ENCODE measurements around the gene ZNF593. TPM values are rescaled to one million over a fixed set of nuclear protein-coding genes. Genes with fewer than 3 reads are reported as not detected.

The ZNF593 gene
- polyA plus RNA-seq, 1 donor (not counting 4 experiments of a cell fraction or from before 2014, with no cell fraction given): 26.0 TPM

GRCh38 chr1:26161415-26162219 is 8.1 kb upstream of the ZNF593 start:
- no peaks in the 10 kb centered on the region for H4K20me1 ChIP-seq (ENCODE audit: control insufficient read depth, extremely low read depth, insufficient read depth, low read length)
- peak overlapping the region; percentile 82 for H3K4me2 ChIP-seq (ENCODE audit: control insufficient read depth, extremely low read depth, insufficient read depth, low read depth, low read length)
- no peaks in the 10 kb centered on the region for H3K9me1 ChIP-seq (ENCODE audit: control insufficient read depth, extremely low read depth, insufficient read depth, low read length)
- FAIRE-seq (no peak), DNase-seq (ENCODE audit: low read depth, low spot score) (no peak)
- TF ChIP-seq, protein P1, sequence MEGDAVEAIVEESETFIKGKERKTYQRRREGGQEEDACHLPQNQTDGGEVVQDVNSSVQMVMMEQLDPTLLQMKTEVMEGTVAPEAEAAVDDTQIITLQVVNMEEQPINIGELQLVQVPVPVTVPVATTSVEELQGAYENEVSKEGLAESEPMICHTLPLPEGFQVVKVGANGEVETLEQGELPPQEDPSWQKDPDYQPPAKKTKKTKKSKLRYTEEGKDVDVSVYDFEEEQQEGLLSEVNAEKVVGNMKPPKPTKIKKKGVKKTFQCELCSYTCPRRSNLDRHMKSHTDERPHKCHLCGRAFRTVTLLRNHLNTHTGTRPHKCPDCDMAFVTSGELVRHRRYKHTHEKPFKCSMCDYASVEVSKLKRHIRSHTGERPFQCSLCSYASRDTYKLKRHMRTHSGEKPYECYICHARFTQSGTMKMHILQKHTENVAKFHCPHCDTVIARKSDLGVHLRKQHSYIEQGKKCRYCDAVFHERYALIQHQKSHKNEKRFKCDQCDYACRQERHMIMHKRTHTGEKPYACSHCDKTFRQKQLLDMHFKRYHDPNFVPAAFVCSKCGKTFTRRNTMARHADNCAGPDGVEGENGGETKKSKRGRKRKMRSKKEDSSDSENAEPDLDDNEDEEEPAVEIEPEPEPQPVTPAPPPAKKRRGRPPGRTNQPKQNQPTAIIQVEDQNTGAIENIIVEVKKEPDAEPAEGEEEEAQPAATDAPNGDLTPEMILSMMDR (optimal IDR thresholded peaks at IDR 0.05 in 1 of 3, IDR thresholded peaks at IDR 0.05 in 1 of 3, conservative IDR thresholded peaks at IDR 0.05 in 1 of 3; ENCODE audit: extremely low read depth in 1 of 3, insufficient read depth in 2 of 3, low read length in 3 of 3): peak in 2 of 3 experiments; percentile 10 to 61
- no peak for TF ChIP-seq EZH2 (IDR thresholded peaks at IDR 0.05; ENCODE audit: low read length)
- H3K27ac ChIP-seq (ENCODE audit: control insufficient read depth, insufficient read depth, low read length): no peak overlapping the region
- H3K4me3 ChIP-seq (ENCODE audit: control insufficient read depth in 2 of 3, extremely low read depth in 1 of 3, insufficient read depth in 2 of 3, low read depth in 1 of 3, low read length in 3 of 3): peak overlapping the region; percentile 7 to 62 (median 42)
- H3K4me1 ChIP-seq (ENCODE audit: control insufficient read depth, extremely low read depth, insufficient read depth, low read length): peaks cover 18% of the 10 kb centered on the region
- H3K9ac ChIP-seq (ENCODE audit: control insufficient read depth, extremely low read depth, insufficient read depth, low read length): peak overlapping the region; percentile 37
- H3K27me3 ChIP-seq (ENCODE audit: control insufficient read depth, extremely low read depth, insufficient read depth, low read length): peaks cover 13% of the 10 kb centered on the region
- dilution Hi-C loops (cut with MboI; ENCODE audit: extremely low pct_ligation_motif_present, low sequenced_read_pairs): no loop called here
- peak overlapping the region; percentile 56 for H2AFZ ChIP-seq (ENCODE audit: control insufficient read depth, low read length)
- H3K9me3 ChIP-seq (ENCODE audit: control insufficient read depth, low read depth, low read length): no peaks in the 10 kb centered on the region
- H3K79me2 ChIP-seq (ENCODE audit: control insufficient read depth, insufficient read depth, low read length): no peaks in the 10 kb centered on the region
- H3K36me3 ChIP-seq (ENCODE audit: control insufficient read depth in 2 of 2, extremely low read depth in 1 of 2, insufficient read depth in 2 of 2, low read length in 2 of 2): no peaks in the 10 kb centered on the region

DNA sequence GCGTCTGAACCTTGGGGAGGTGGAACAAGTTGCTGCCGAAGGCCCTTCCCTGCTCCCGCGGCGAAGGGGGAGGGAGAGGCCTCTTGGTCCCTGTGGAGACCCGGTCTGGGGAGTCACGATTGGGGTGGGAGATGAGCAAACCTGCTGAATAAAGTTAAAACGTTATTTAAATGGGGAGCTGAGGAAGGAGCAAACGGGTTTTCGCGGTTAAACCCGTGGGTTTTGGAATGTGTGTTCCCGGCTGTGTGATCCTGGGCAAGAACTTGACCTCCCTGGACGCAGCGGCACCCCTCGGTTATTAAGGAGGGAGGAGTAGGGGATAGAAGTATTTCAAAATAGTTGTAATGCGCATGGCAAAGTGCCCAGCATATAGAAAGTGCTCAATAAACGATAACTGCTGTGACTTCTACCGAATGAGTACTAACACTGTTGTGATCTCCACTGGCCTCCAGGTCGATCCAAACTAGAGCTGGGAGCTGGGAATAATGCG is 7.4 kb upstream of the ZNF593 start:
- H3K79me2 ChIP-seq (ENCODE audit: control insufficient read depth, insufficient read depth, low read length): no peaks in the 10 kb centered on the region
- H3K4me2 ChIP-seq (ENCODE audit: control insufficient read depth, extremely low read depth, insufficient read depth, low read depth, low read length): peak overlapping the region; percentile 82
- no peaks in the 10 kb centered on the region for H4K20me1 ChIP-seq (ENCODE audit: control insufficient read depth, extremely low read depth, insufficient read depth, low read length)
- peak overlapping the region; percentile 51 for H2AFZ ChIP-seq (ENCODE audit: control insufficient read depth, low read length)
- no peaks in the 10 kb centered on the region for H3K9me1 ChIP-seq (ENCODE audit: control insufficient read depth, extremely low read depth, insufficient read depth, low read length)
- dilution Hi-C loops (cut with MboI; ENCODE audit: extremely low pct_ligation_motif_present, low sequenced_read_pairs): no loop called here
- H3K27ac ChIP-seq (ENCODE audit: control insufficient read depth, insufficient read depth, low read length): no peak overlapping the region
- no peaks in the 10 kb centered on the region for H3K36me3 ChIP-seq (ENCODE audit: control insufficient read depth in 2 of 2, extremely low read depth in 1 of 2, insufficient read depth in 2 of 2, low read length in 2 of 2)
- TF ChIP-seq, protein P1 (optimal IDR thresholded peaks at IDR 0.05 in 1 of 3, IDR thresholded peaks at IDR 0.05 in 1 of 3, conservative IDR thresholded peaks at IDR 0.05 in 1 of 3; ENCODE audit: extremely low read depth in 1 of 3, insufficient read depth in 2 of 3, low read length in 3 of 3): no peak
- TF ChIP-seq EZH2 (IDR thresholded peaks at IDR 0.05; ENCODE audit: low read length): no peak
- H3K4me3 ChIP-seq (ENCODE audit: control insufficient read depth in 2 of 3, extremely low read depth in 1 of 3, insufficient read depth in 2 of 3, low read depth in 1 of 3, low read length in 3 of 3): peak overlapping the region in 2 of 3 experiments; percentile 42 to 62
- peaks cover 13% of the 10 kb centered on the region for H3K27me3 ChIP-seq (ENCODE audit: control insufficient read depth, extremely low read depth, insufficient read depth, low read length)
- FAIRE-seq (no peak), DNase-seq (ENCODE audit: low read depth, low spot score) (no peak)
- no peak overlapping the region for H3K9ac ChIP-seq (ENCODE audit: control insufficient read depth, extremely low read depth, insufficient read depth, low read length)
- H3K9me3 ChIP-seq (ENCODE audit: control insufficient read depth, low read depth, low read length): no peaks in the 10 kb centered on the region
- peaks cover 16% of the 10 kb centered on the region for H3K4me1 ChIP-seq (ENCODE audit: control insufficient read depth, extremely low read depth, insufficient read depth, low read length)

Data from keratinocyte (primary cell).